Activated T-helper 17 cell treated with anti-CD3 and anti-CD28 coated beads, Interleukin-2, amount 50 U/mL, for 72 hours (primary cell): ENCODE results near the gene PDXDC1. TPM values are rescaled to one million over a fixed set of nuclear protein-coding genes. Genes with fewer than 3 reads are reported as not detected.
"Not testable (repeated sequence)": the region's sequence is repeated elsewhere in the genome, so short reads cannot be mapped to it uniquely, and the experiment has no call there.

Source experiments
- ATAC-seq: fragments of 150-1000 bp; cut with Tn5 transposase; replicated peaks from 2 replicates; pipeline ENCODE4 v1.10.0; 2021; ENCODE audit warnings: mild to moderate bottlenecking, moderate library complexity
- H3K27ac Mint-ChIP-seq: one replicate; pipeline ENCODE4 v1.8.0; 2022; ENCODE audit warnings: mixed read lengths
- H3K27me3 Mint-ChIP-seq: one replicate; pipeline ENCODE4 v1.8.0; 2022; ENCODE audit warnings: mixed read lengths
- H3K36me3 Mint-ChIP-seq: one replicate; pipeline ENCODE4 v1.8.0; 2022; ENCODE audit warnings: low read depth, mild to moderate bottlenecking, mixed read lengths
- H3K4me1 Mint-ChIP-seq: one replicate; pipeline ENCODE4 v1.8.0; 2022; ENCODE audit warnings: mixed read lengths
- H3K4me3 Mint-ChIP-seq: one replicate; pipeline ENCODE4 v1.8.0; 2022; ENCODE audit warnings: mild to moderate bottlenecking, mixed read lengths
- H3K9me3 Mint-ChIP-seq: one replicate; pipeline ENCODE4 v1.8.0; 2022; ENCODE audit warnings: mixed read lengths
- total RNA-seq, 2 donors: library from RNA; stranded (reverse); gene quantifications; one replicate each; pipeline ENCODE4 v1.2.3, GENCODE V29; 2022

PDXDC1 gene
- total RNA-seq, 2 donors from 2014 or later, result 49.8 to 60.8 TPM

- not testable (repeated sequence) for H3K9me3 Mint-ChIP-seq, H3K27me3 Mint-ChIP-seq, H3K36me3 Mint-ChIP-seq, H3K4me1 Mint-ChIP-seq, H3K27ac Mint-ChIP-seq, ATAC-seq, H3K4me3 Mint-ChIP-seq
Measured at GRCh38 chr16:15148831-15149230, 174.0 kb downstream of the PDXDC1 start.

GRCh38 chr16:15149260-15149659, 174.4 kb downstream of the PDXDC1 start:
- not testable (repeated sequence) for ATAC-seq, H3K36me3 Mint-ChIP-seq, H3K27me3 Mint-ChIP-seq, H3K4me1 Mint-ChIP-seq, H3K27ac Mint-ChIP-seq, H3K9me3 Mint-ChIP-seq, H3K4me3 Mint-ChIP-seq

GRCh38 chr16:15154005-15154404, 179.2 kb downstream of the PDXDC1 start:
- H3K27ac Mint-ChIP-seq, H3K27me3 Mint-ChIP-seq, H3K36me3 Mint-ChIP-seq, H3K4me1 Mint-ChIP-seq, H3K9me3 Mint-ChIP-seq, ATAC-seq: not testable (repeated sequence)
- peak overlapping the region; percentile 40 for H3K4me3 Mint-ChIP-seq

GRCh38 chr16:15154650-15155562, 180.1 kb downstream of the PDXDC1 start:
- Mint-ChIP-seq H3K27ac (peak overlapping the region; percentile 61), H3K4me3 (peak overlapping the region; percentile 82)
- ATAC-seq, result peak; percentile 97
- H3K36me3 Mint-ChIP-seq, H3K27me3 Mint-ChIP-seq, H3K4me1 Mint-ChIP-seq, H3K9me3 Mint-ChIP-seq: not testable (repeated sequence)

GRCh38 chr16:15157644-15158043, 182.8 kb downstream of the PDXDC1 start:
- H3K4me3 Mint-ChIP-seq, H3K27ac Mint-ChIP-seq, ATAC-seq, H3K27me3 Mint-ChIP-seq, H3K4me1 Mint-ChIP-seq, H3K9me3 Mint-ChIP-seq, H3K36me3 Mint-ChIP-seq: not testable (repeated sequence)

- not testable (repeated sequence) for ATAC-seq, H3K9me3 Mint-ChIP-seq, H3K27ac Mint-ChIP-seq, H3K4me3 Mint-ChIP-seq, H3K4me1 Mint-ChIP-seq, H3K36me3 Mint-ChIP-seq, H3K27me3 Mint-ChIP-seq
Measured at GRCh38 chr16:15159671-15160070, 184.8 kb downstream of the PDXDC1 start.

- not testable (repeated sequence) for ATAC-seq, H3K27me3 Mint-ChIP-seq, H3K4me1 Mint-ChIP-seq, H3K4me3 Mint-ChIP-seq, H3K9me3 Mint-ChIP-seq, H3K36me3 Mint-ChIP-seq, H3K27ac Mint-ChIP-seq
Measured at GRCh38 chr16:15160571-15160970, 185.7 kb downstream of the PDXDC1 start.

- H3K27me3 Mint-ChIP-seq, H3K4me3 Mint-ChIP-seq, H3K27ac Mint-ChIP-seq, H3K4me1 Mint-ChIP-seq, H3K9me3 Mint-ChIP-seq, H3K36me3 Mint-ChIP-seq, ATAC-seq: not testable (repeated sequence)
Measured at GRCh38 chr16:15163055-15163454, 188.2 kb downstream of the PDXDC1 start.

GRCh38 chr16:15166177-15166576, 191.4 kb downstream of the PDXDC1 start:
- not testable (repeated sequence) for ATAC-seq, H3K27ac Mint-ChIP-seq, H3K4me3 Mint-ChIP-seq, H3K9me3 Mint-ChIP-seq, H3K4me1 Mint-ChIP-seq, H3K27me3 Mint-ChIP-seq, H3K36me3 Mint-ChIP-seq

GRCh38 chr16:15168303-15168702, 193.5 kb downstream of the PDXDC1 start:
- H3K36me3 Mint-ChIP-seq, H3K9me3 Mint-ChIP-seq, ATAC-seq, H3K27ac Mint-ChIP-seq, H3K4me3 Mint-ChIP-seq, H3K27me3 Mint-ChIP-seq, H3K4me1 Mint-ChIP-seq: not testable (repeated sequence)

- not testable (repeated sequence) for ATAC-seq, H3K27me3 Mint-ChIP-seq, H3K4me3 Mint-ChIP-seq, H3K27ac Mint-ChIP-seq, H3K4me1 Mint-ChIP-seq, H3K36me3 Mint-ChIP-seq, H3K9me3 Mint-ChIP-seq
Measured at GRCh38 chr16:15168953-15169652, 194.3 kb downstream of the PDXDC1 start.

GRCh38 chr16:15179909-15180308, 205.1 kb downstream of the PDXDC1 start:
- H3K4me1 Mint-ChIP-seq, H3K4me3 Mint-ChIP-seq, H3K9me3 Mint-ChIP-seq, ATAC-seq, H3K27ac Mint-ChIP-seq, H3K36me3 Mint-ChIP-seq, H3K27me3 Mint-ChIP-seq: not testable (repeated sequence)

GRCh38 chr16:15180946-15181345, 206.1 kb downstream of the PDXDC1 start:
- not testable (repeated sequence) for H3K36me3 Mint-ChIP-seq, H3K27me3 Mint-ChIP-seq, H3K27ac Mint-ChIP-seq, H3K4me3 Mint-ChIP-seq, H3K9me3 Mint-ChIP-seq, H3K4me1 Mint-ChIP-seq
- peak; percentile 89 for ATAC-seq

GRCh38 chr16:15184000-15184399, 209.2 kb downstream of the PDXDC1 start:
- H3K36me3 Mint-ChIP-seq, H3K27me3 Mint-ChIP-seq, H3K4me3 Mint-ChIP-seq, H3K9me3 Mint-ChIP-seq, ATAC-seq, H3K4me1 Mint-ChIP-seq, H3K27ac Mint-ChIP-seq: not testable (repeated sequence)
